ENCODE data around the gene NCOA7. TPM values are rescaled to one million over a fixed set of nuclear protein-coding genes. Genes with fewer than 3 reads are reported as not detected.

Gene NCOA7
- total RNA-seq, 1 experiment from 2014 or later = 14.4 TPM

DNA sequence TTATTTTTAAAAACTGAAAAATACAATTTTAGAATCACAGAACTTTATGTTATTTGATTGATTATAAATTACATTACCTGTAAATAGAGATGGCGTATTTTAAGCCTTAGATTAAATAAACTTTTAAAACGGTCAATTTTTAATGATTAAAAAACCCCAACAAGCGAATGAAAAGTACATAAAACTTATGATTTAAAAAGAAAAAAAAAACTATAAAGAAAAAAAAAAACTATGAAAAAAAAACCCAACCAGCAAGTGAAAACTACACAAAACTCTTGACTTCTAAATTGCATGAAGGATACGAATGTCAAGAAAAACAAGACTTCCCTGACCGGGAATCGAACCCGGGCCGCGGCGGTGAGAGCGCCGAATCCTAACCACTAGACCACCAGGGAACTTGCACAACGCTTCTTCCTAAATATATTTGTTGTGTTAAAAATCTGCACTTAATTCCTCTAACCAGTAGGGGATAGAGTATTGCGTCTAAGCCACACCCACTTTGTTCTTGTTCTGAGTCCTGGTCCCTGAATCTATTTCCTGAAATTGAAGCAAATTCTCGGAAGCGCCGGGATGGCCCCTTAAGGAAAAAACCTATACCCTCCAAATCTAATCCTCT lies 10.7 kb upstream of the NCOA7 start:
- peak; percentile 55 for TF ChIP-seq HMGA2 (CRISPR knock-in tag; IDR thresholded peaks at IDR 0.05)
- no peak for TF ChIP-seq CREB1 (CRISPR knock-in tag; IDR thresholded peaks at IDR 0.05)
- TF ChIP-seq, protein P1, sequence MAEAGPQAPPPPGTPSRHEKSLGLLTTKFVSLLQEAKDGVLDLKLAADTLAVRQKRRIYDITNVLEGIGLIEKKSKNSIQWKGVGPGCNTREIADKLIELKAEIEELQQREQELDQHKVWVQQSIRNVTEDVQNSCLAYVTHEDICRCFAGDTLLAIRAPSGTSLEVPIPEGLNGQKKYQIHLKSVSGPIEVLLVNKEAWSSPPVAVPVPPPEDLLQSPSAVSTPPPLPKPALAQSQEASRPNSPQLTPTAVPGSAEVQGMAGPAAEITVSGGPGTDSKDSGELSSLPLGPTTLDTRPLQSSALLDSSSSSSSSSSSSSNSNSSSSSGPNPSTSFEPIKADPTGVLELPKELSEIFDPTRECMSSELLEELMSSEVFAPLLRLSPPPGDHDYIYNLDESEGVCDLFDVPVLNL (CRISPR knock-in tag; IDR thresholded peaks at IDR 0.05; ENCODE audit: borderline replicate concordance, low read depth) = no peak
- TF ChIP-seq, protein P2, sequence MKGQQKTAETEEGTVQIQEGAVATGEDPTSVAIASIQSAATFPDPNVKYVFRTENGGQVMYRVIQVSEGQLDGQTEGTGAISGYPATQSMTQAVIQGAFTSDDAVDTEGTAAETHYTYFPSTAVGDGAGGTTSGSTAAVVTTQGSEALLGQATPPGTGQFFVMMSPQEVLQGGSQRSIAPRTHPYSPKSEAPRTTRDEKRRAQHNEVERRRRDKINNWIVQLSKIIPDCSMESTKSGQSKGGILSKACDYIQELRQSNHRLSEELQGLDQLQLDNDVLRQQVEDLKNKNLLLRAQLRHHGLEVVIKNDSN (CRISPR knock-in tag; IDR thresholded peaks at IDR 0.05) = no peak
- peak; percentile 48; the same call in 1 of the 2 replicates for TF ChIP-seq SP1 (CRISPR knock-in tag; conservative IDR thresholded peaks at IDR 0.05)
- TF ChIP-seq EMX1 (CRISPR knock-in tag; IDR thresholded peaks at IDR 0.05) = no peak
- no peak for TF ChIP-seq ZNF423 (CRISPR knock-in tag; IDR thresholded peaks at IDR 0.05)
- TF ChIP-seq, protein P3, sequence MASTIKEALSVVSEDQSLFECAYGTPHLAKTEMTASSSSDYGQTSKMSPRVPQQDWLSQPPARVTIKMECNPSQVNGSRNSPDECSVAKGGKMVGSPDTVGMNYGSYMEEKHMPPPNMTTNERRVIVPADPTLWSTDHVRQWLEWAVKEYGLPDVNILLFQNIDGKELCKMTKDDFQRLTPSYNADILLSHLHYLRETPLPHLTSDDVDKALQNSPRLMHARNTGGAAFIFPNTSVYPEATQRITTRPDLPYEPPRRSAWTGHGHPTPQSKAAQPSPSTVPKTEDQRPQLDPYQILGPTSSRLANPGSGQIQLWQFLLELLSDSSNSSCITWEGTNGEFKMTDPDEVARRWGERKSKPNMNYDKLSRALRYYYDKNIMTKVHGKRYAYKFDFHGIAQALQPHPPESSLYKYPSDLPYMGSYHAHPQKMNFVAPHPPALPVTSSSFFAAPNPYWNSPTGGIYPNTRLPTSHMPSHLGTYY (CRISPR knock-in tag; IDR thresholded peaks at IDR 0.05) = peak; percentile 49; the same call in 1 of the 2 replicates
- TF ChIP-seq PRRX2 (CRISPR knock-in tag; IDR thresholded peaks at IDR 0.05) = 0 out of 2 replicates have a peak, but pooled peaks have one; percentile 42
- peak; percentile 82; the same call in 1 of the 2 replicates for TF ChIP-seq GABPB1 (CRISPR knock-in tag; IDR thresholded peaks at IDR 0.05)
- H3K36me3 Mint-ChIP-seq = peaks cover 4% of the 10 kb centered on the region; the same call in 1 of the 2 replicates
- POLR2A ChIA-PET = interaction anchor here (0.9 to 2.1 kb wide), 2 partner anchors 10 to 206 kb away, joined by 4 to 8 read pairs; partner anchors contain the start of genes NCOA7 and TRMT11

DNA sequence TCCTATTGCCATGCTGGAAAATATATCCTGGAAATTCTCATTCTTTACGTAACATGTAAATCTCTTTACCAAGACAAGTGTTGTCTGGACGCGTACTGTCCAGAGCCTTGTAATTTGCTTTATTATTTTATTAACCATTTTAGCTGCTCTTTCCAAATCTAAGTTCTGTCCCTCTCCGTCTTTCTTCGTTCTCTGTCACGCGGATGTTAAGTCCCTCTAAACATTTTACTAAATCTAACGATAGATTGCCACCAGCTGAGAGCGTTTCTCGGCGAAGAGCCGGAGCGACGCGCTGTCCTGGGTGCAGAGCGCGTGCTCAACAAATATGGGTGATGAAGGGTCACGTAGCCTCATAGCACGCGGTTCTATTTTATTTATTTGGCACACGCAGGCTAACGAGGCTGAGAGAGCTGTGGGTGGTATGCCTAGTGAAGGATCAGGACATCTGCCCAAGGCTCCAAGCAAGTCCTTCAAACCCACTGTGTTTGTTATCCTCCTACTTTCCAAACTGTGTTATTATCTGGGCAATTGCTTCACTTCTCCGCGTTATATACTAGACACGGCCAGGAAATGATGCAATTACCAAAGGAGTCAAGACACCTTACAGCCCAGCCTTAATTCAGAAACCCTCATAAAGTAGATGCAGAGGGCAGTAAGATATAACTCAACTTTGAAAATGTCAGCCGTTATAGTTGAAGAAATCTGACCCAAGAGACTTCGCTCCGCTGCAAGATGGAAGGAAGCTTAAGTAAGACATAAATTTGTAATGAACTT lies 10.0 kb upstream of the NCOA7 start:
- H3K27ac Mint-ChIP-seq = no peak overlapping the region
- ATAC-seq (peak; percentile 69), DNase-seq (ENCODE audit: low spot score) (no peak)
- H3K9me3 Mint-ChIP-seq = peaks cover 20% of the 10 kb centered on the region
- TF ChIP-seq, protein P4, sequence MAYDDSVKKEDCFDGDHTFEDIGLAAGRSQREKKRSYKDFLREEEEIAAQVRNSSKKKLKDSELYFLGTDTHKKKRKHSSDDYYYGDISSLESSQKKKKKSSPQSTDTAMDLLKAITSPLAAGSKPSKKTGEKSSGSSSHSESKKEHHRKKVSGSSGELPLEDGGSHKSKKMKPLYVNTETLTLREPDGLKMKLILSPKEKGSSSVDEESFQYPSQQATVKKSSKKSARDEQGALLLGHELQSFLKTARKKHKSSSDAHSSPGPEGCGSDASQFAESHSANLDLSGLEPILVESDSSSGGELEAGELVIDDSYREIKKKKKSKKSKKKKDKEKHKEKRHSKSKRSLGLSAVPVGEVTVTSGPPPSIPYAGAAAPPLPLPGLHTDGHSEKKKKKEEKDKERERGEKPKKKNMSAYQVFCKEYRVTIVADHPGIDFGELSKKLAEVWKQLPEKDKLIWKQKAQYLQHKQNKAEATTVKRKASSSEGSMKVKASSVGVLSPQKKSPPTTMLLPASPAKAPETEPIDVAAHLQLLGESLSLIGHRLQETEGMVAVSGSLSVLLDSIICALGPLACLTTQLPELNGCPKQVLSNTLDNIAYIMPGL (CRISPR knock-in tag; IDR thresholded peaks at IDR 0.05) = peak; percentile 54; the same call in 1 of the 2 replicates
- TF ChIP-seq, protein P5, sequence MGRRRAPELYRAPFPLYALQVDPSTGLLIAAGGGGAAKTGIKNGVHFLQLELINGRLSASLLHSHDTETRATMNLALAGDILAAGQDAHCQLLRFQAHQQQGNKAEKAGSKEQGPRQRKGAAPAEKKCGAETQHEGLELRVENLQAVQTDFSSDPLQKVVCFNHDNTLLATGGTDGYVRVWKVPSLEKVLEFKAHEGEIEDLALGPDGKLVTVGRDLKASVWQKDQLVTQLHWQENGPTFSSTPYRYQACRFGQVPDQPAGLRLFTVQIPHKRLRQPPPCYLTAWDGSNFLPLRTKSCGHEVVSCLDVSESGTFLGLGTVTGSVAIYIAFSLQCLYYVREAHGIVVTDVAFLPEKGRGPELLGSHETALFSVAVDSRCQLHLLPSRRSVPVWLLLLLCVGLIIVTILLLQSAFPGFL (CRISPR knock-in tag; IDR thresholded peaks at IDR 0.05; ENCODE audit: borderline replicate concordance) = no peak
- TF ChIP-seq GABPB1 (CRISPR knock-in tag; IDR thresholded peaks at IDR 0.05) = peak; percentile 99
- TF ChIP-seq SP1 (CRISPR knock-in tag; conservative IDR thresholded peaks at IDR 0.05) = no peak
- TF ChIP-seq, protein P6, sequence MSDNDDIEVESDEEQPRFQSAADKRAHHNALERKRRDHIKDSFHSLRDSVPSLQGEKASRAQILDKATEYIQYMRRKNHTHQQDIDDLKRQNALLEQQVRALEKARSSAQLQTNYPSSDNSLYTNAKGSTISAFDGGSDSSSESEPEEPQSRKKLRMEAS (CRISPR knock-in tag; IDR thresholded peaks at IDR 0.05) = peak; percentile 93
- peak; percentile 33; the same call in 1 of the 2 replicates for TF ChIP-seq ETV6 (CRISPR knock-in tag; IDR thresholded peaks at IDR 0.05)
- TF ChIP-seq IRF2 (CRISPR knock-in tag; IDR thresholded peaks at IDR 0.05; ENCODE audit: borderline replicate concordance, low read depth) = no peak
- no peak overlapping the region for H3K4me3 Mint-ChIP-seq
- H3K27me3 Mint-ChIP-seq (ENCODE audit: low read depth) = no peaks in the 10 kb centered on the region; the same call in 1 of the 2 replicates
- ChIA-PET CTCF (interaction anchor here (0.8 to 2.2 kb wide), 9 partner anchors 10 to 199 kb away, joined by 3 to 28 read pairs (median 5); partner anchors contain the start of genes HINT3 and NCOA7), POLR2A (interaction anchor here (0.5 to 2.0 kb wide), 6 partner anchors 9 to 418 kb away, joined by 3 to 27 read pairs (median 4); partner anchors contain the start of genes NCOA7 and TRMT11)
- peaks cover 4% of the 10 kb centered on the region; the same call in 1 of the 2 replicates for H3K36me3 Mint-ChIP-seq
- H3K4me1 Mint-ChIP-seq = peaks cover 6% of the 10 kb centered on the region

More for the DNA sequence above, 10.7 kb upstream of the NCOA7 start:
- Mint-ChIP-seq H3K4me3 (no peak overlapping the region), H3K9me3 (peaks cover 20% of the 10 kb centered on the region), H3K27me3 (ENCODE audit: low read depth) (no peaks in the 10 kb centered on the region; the same call in 1 of the 2 replicates), H3K27ac (no peak overlapping the region), H3K4me1 (peaks cover 12% of the 10 kb centered on the region)
- CTCF ChIA-PET = interaction anchor here (1.1 to 2.2 kb wide), 2 partner anchors 11 to 21 kb away, joined by 3 to 28 read pairs; partner anchors contain the start of gene NCOA7
- ATAC-seq (peak; percentile 87), DNase-seq (ENCODE audit: low spot score) (peak; percentile 75)
